Lung (tissue), 12 donors: ENCODE data around the gene NYNRIN. TPM values are rescaled to one million over a fixed set of nuclear protein-coding genes. Genes with fewer than 3 reads are reported as not detected.

Source experiments
- ATAC-seq: fragments of 200-7000 bp; cut with Tn5 transposase; one replicate; pipeline ENCODE4 v1.9.1; 2020; ENCODE audit warnings: moderate number of reproducible peaks; ENCODE audit not compliant: insufficient read depth, low FRiP score
- DNase-seq, 3 donors: peaks; one replicate each; pipeline ENCODE4 v3.0.0-alpha.2; 2013 to 2017
- H3K27ac ChIP-seq, 2 donors: one replicate each; pipeline ENCODE4 v1.5.1; 2013; ENCODE audit warnings: mild to moderate bottlenecking in 2 of 2, moderate library complexity in 2 of 2, control low read depth in 1 of 2, inconsistent platforms in 1 of 2, low read depth in 1 of 2, low read length in 1 of 2
- H3K27me3 ChIP-seq, 3 donors: one replicate each; pipeline ENCODE4 v1.5.1; 2013; ENCODE audit warnings: low read length in 2 of 3; ENCODE audit not compliant: control insufficient read depth in 3 of 3, insufficient read depth in 3 of 3
- H3K36me3 ChIP-seq, 4 donors: one replicate each; pipeline ENCODE4 v1.5.1; 2013; ENCODE audit warnings: low read length in 4 of 4, mild to moderate bottlenecking in 1 of 4, moderate library complexity in 1 of 4; ENCODE audit not compliant: control insufficient read depth in 4 of 4, insufficient read depth in 4 of 4
- H3K4me1 ChIP-seq, 5 donors: one replicate each; pipeline ENCODE4 v1.5.1; 2013; ENCODE audit warnings: low read length in 5 of 5, mild to moderate bottlenecking in 2 of 5, moderate library complexity in 1 of 5; ENCODE audit not compliant: control insufficient read depth in 5 of 5, insufficient read depth in 5 of 5
- H3K4me3 ChIP-seq: one replicate; pipeline ENCODE4 v1.5.1; 2013; ENCODE audit warnings: mild to moderate bottlenecking, control low read depth, moderate library complexity
- H3K9ac ChIP-seq, 2 donors: one replicate each; pipeline ENCODE4 v1.5.1; 2013; ENCODE audit warnings: low read length in 2 of 2, control low read depth in 1 of 2; ENCODE audit not compliant: insufficient read depth in 1 of 2
- H3K9me3 ChIP-seq, 4 donors: one replicate each; pipeline ENCODE4 v1.5.1; 2013; ENCODE audit warnings: low read length in 3 of 4, mild to moderate bottlenecking in 1 of 4, moderate library complexity in 1 of 4; ENCODE audit not compliant: control insufficient read depth in 4 of 4, insufficient read depth in 3 of 4
- WGBS, 2 donors: extraction: QIAGEN DNeasy Blood & Tissue Kit; methylation state at CpG; one replicate each; pipeline ENCODE4 v1.1.7; 2013; 5-methylcytosine and 5-hydroxymethylcytosine counted together
- polyA plus RNA-seq, 2 donors: library from polyadenylated mRNA; stranded (reverse); fragments of 200-250 nt; gene quantifications; one replicate each; pipeline ENCODE4 v1.2.1, GENCODE V29; 2013
- total RNA-seq, 2 donors: library from RNA; depleted of rRNA in 1 of 2; stranded (reverse); fragments of >200 nt in 1 of 2; gene quantifications; one replicate each; pipeline ENCODE4 v1.2.1, GENCODE V29; 2014 to 2021
- TF ChIP-seq, protein P1 (sequence below): IDR thresholded peaks from 2 replicates; pipeline ENCODE4 v1.5.1; 2012; ENCODE audit warnings: mild to moderate bottlenecking; ENCODE audit errors: control extremely low read depth, extremely low read depth
- donor health status: control.
- donor health status: control.
- donor health status: Bipolar disorder and iron deficiency.
- donor health status: healthy.
- donor health status: DM: yes; HTN: yes; CAD: no.

NYNRIN gene
- total and polyA plus RNA-seq, 4 donors, result 2.9 to 49.8 (median 10.2) TPM

DNA sequence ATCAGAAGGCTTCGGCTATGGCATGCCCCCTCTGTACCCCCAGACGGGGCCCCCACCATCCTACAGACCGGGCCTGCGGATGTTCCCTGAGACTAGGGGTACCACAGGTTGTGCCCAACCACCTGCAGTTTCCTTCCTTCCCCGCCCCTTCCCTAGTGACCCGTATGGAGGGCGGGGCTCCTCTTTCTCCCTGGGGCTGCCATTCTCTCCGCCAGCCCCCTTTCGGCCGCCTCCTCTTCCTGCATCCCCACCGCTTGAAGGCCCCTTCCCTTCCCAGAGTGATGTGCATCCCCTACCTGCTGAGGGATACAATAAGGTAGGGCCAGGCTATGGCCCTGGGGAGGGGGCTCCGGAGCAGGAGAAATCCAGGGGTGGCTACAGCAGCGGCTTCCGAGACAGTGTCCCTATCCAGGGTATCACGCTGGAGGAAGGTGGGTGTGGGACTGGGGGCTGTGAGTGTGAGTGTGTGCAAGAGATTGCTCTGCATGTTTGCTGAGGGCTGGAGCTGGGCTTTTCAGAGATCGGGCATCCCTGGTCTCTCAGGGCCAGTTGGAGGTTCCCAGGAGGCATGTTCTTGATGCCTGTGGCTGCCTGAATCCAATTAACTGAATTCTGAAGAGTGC, 22.2 kb upstream of the NYNRIN start:
- Histone ChIP-seq H3K4me1 (peaks cover 0 to 13% (median 5%) of the 10 kb centered on the region in 5 donors), H3K36me3 (peaks cover 0 to 33% (median 6%) of the 10 kb centered on the region in 4 donors), H3K27ac (no peak overlapping the region), H3K9me3 (no peaks in the 10 kb centered on the region), H3K4me3 (no peak overlapping the region), H3K9ac (no peak overlapping the region), H3K27me3 (no peaks in the 10 kb centered on the region)
- ATAC-seq (no peak), DNase-seq (no peak)
- TF ChIP-seq, protein P1, sequence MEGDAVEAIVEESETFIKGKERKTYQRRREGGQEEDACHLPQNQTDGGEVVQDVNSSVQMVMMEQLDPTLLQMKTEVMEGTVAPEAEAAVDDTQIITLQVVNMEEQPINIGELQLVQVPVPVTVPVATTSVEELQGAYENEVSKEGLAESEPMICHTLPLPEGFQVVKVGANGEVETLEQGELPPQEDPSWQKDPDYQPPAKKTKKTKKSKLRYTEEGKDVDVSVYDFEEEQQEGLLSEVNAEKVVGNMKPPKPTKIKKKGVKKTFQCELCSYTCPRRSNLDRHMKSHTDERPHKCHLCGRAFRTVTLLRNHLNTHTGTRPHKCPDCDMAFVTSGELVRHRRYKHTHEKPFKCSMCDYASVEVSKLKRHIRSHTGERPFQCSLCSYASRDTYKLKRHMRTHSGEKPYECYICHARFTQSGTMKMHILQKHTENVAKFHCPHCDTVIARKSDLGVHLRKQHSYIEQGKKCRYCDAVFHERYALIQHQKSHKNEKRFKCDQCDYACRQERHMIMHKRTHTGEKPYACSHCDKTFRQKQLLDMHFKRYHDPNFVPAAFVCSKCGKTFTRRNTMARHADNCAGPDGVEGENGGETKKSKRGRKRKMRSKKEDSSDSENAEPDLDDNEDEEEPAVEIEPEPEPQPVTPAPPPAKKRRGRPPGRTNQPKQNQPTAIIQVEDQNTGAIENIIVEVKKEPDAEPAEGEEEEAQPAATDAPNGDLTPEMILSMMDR, result no peak
- WGBS, 2 donors, result 76 to 80% methylated on average over 12 to 16 of the region's 16 CpGs

DNA sequence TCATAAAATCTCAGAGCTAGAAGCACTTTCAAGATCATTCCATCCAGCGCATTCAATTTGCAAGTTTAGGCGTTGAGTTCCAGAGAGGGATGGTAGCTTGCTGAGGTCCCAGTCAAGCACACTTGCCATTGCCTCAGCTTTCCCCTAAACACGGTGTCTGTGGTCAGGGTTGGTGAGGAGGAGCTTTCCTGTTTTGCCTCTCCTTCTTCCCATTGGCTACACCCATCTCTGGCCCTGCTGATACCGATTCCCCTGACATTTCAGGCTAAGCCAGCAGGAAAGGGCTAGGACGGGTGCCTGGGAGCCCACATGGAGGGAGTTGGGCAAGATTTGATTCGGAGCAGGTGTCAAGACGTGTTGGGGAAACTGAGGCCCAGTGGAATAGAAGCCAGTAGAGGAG, 21.7 kb upstream of the NYNRIN start:
- Histone ChIP-seq H3K4me1 (peaks cover 0 to 12% (median 5%) of the 10 kb centered on the region in 5 donors), H3K9ac (no peak overlapping the region), H3K27ac (no peak overlapping the region), H3K36me3 (peaks cover 0 to 33% (median 6%) of the 10 kb centered on the region in 4 donors), H3K27me3 (no peaks in the 10 kb centered on the region), H3K4me3 (no peak overlapping the region), H3K9me3 (no peaks in the 10 kb centered on the region)
- ATAC-seq, result no peak
- TF ChIP-seq, protein P1, result no peak
- DNase-seq, result no peak
- WGBS, 2 donors, result 82% methylated on average over 7 of the region's 7 CpGs

DNA sequence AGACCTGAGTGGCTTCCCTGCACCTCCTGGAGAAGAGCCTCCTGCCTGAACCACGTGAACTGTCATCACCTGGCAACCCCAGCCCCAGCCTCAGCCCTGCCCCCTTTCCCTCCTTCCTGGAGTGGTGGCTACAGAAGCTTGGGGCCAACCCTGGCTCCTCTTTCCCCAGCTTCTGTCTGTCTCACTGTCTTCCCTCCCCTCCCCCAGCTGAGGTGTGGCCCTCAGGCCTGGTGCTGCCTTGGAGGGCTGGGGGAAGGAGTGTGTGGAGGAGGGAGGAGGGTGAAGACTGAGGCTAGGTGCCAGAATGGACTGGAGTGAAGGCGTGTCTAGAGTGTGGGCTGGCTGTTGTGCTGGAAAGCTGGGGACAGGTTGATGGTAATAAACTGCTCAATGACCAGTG, 21.1 kb upstream of the NYNRIN start:
- ATAC-seq (no peak), DNase-seq (no peak)
- Histone ChIP-seq H3K9ac (no peak overlapping the region), H3K4me1 (peaks cover 0 to 8% (median 1%) of the 10 kb centered on the region in 5 donors), H3K36me3 (peaks cover 0 to 27% (median 6%) of the 10 kb centered on the region in 4 donors), H3K9me3 (no peaks in the 10 kb centered on the region), H3K4me3 (no peak overlapping the region), H3K27me3 (no peaks in the 10 kb centered on the region), H3K27ac (no peak overlapping the region)
- WGBS, 2 donors, result 56 to 84% methylated on average over 2 of the region's 2 CpGs
- TF ChIP-seq, protein P1, result no peak

DNA sequence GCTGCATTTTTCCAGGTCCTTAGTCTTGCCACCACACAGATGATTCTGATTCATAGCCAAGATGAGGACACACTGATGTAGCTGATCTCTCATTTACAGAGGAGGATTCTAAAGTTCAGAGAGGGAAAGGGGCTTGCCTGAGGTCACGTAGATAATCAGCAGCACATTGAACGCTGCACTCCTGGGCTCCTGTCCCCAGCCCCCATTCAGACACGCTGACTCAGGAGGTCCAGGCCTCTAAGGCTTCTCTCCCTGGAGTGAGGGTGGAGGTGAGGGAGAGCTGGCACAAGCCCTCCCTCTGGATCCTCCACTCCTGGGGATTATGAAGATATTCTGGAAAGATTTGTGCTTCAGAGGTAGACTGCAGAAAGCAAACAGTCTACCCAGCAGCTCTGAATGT, 20.5 kb upstream of the NYNRIN start:
- Histone ChIP-seq H3K4me1 (peaks cover 0 to 8% (median 0%) of the 10 kb centered on the region in 5 donors), H3K9ac (no peak overlapping the region), H3K36me3 (peaks cover 0 to 21% (median 6%) of the 10 kb centered on the region in 4 donors), H3K4me3 (no peak overlapping the region), H3K27ac (no peak overlapping the region), H3K9me3 (no peaks in the 10 kb centered on the region), H3K27me3 (no peaks in the 10 kb centered on the region)
- TF ChIP-seq, protein P1, result no peak
- 82 to 90% methylated on average over 3 of the region's 3 CpGs for WGBS, 2 donors
- DNase-seq (no peak), ATAC-seq (no peak)
